ENCODE data around the gene ABCC3.

- TF ChIP-seq CTCF (IDR thresholded peaks at IDR 0.05) (no peak), POLR2A (IDR thresholded peaks at IDR 0.05) (no peak), POLR2AphosphoS5 (IDR thresholded peaks at IDR 0.05) (no peak)
These were observed 31.8 kb upstream of the ABCC3 start for GRCh38 chr17:50602836-50603235.

Measured in breast epithelium (tissue), 3 donors.